Breast epithelium (tissue), 3 donors: ENCODE data around the gene DUS4L.

Experiments
- POLR2A ChIP-seq: fragments of 450-650 bp; IDR thresholded peaks from one replicate; pipeline ENCODE4 v1.6.1; 2016; ENCODE audit warnings: antibody characterized with exemption, mild to moderate bottlenecking, moderate library complexity
- POLR2AphosphoS5 ChIP-seq, 3 donors: sonication (generic); formaldehyde crosslinking; IDR thresholded peaks; one replicate each; pipeline ENCODE4 v1.6.1; 2017; ENCODE audit warnings: antibody characterized with exemption in 3 of 3

DNA sequence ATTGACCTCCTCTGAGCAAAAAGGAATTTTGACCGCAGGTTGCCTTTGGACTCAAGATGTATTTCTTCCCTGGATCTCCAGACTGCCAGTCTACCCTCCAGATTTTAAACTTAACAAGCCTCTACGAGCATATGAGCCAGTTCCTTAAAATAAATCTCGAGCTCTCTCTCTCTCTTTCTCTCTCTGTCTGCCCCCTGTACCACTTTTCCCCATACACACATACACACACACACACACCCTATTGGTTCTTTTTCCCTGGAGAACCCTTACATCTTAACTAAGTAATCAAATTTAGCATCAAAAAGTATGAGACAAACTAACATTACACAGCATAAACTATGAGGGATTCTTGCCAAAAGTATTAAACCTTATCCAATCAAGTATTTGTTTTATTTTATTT is 27.6 kb downstream of the DUS4L start:
- TF ChIP-seq POLR2A (no peak), POLR2AphosphoS5 (IDR thresholded peaks at IDR 0.05) (no peak)
